H1 (cell line): ENCODE measurements around the gene FAM168B. TPM values are rescaled to one million over a fixed set of nuclear protein-coding genes. Genes with fewer than 3 reads are reported as not detected.

Experiments used
- ATF3 ChIP-seq: IDR thresholded peaks from 2 replicates; pipeline ENCODE4 v1.6.1; 2011; ENCODE audit warnings: low read depth, mild to moderate bottlenecking, low read length; ENCODE audit not compliant: insufficient read depth
- HDAC6 ChIP-seq: IDR thresholded peaks from one replicate; pipeline ENCODE4 v1.7.1; 2012; ENCODE audit warnings: low read depth, mild to moderate bottlenecking, inconsistent platforms, low read length, moderate library complexity
- RBBP5 ChIP-seq: IDR thresholded peaks from 2 replicates; pipeline ENCODE4 v1.7.1; 2012; ENCODE audit warnings: low read depth, mild to moderate bottlenecking, inconsistent platforms, low read length, moderate library complexity, borderline replicate concordance
- SIN3A ChIP-seq, 2 experiments: IDR thresholded peaks in 1 of 2; conservative IDR thresholded peaks in 1 of 2; 2 replicates each; pipeline ENCODE4 v1.6.1; 2011 to 2012; ENCODE audit warnings: low read length in 2 of 2, improper control_type of control experiment in 1 of 2, low read depth in 1 of 2, mild to moderate bottlenecking in 1 of 2
- polyA plus RNA-seq, 7 experiments: library from polyadenylated mRNA; depleted of rRNA in 3 of 7; stranded (reverse) in 5 of 7; unstranded in 2 of 7; fragments of >200 nt in 5 of 7; fragments of 200-250 nt in 2 of 7; gene quantifications; 1 replicate in 5 of 7; 2 replicates in 1 of 7; 4 replicates in 1 of 7; pipeline versions ENCODE4 v1.2.1 to v1.2.3, GENCODE V29; 2011 to 2013; ENCODE audit warnings: missing spikeins in 2 of 7, mixed read lengths in 2 of 7
- total RNA-seq: library from RNA; stranded (reverse); fragmentation: NEBNext Ultra II Directional; extraction: Animal tissue kit (Norgen Biotek cat#: 25700); gene quantifications from 2 replicates; pipeline ENCODE4 v1.2.1, GENCODE V29; 2021

The FAM168B gene
- total and polyA plus RNA-seq, 2 of the 8 experiments (the other 6 are each of a cell fraction or from before 2014, with no cell fraction given): 61.9 to 123 TPM

GRCh38 chr2:131120815-131121317 is 27.6 kb upstream of the FAM168B start (continued):
- TF ChIP-seq SIN3A (conservative IDR thresholded peaks at IDR 0.05 in 1 of 2, IDR thresholded peaks at IDR 0.05 in 1 of 2; ENCODE audit: low read depth in 1 of 2, low read length in 2 of 2) (no peak), ATF3 (no peak), HDAC6 (no peak), RBBP5 (no peak)
- TF ChIP-seq, all 59 proteins: peak for 0
